Measurements from ENCODE around the gene SPTA1. TPM values are rescaled to one million over a fixed set of nuclear protein-coding genes. Genes with fewer than 3 reads are reported as not detected.

SPTA1 gene
- total and polyA plus RNA-seq, 2 of the 4 experiments (the other 2 are of a cell fraction): not detected

GRCh38 chr1:158654571-158654970, 31.9 kb downstream of the SPTA1 start:
- H3K4ac ChIP-seq (ENCODE audit: low read depth, low read length): no peak overlapping the region
- H4K20me1 ChIP-seq (ENCODE audit: insufficient read depth, low read length): no peaks in the 10 kb centered on the region

More at GRCh38 chr1:158654571-158654970, 31.9 kb downstream of the SPTA1 start:
- dilution Hi-C loops (cut with HindIII; ENCODE audit: low sequenced_read_pairs, unreplicated experiment) (no loop called here), intact Hi-C loops (cut with micrococcal nuclease) (no loop called here), in situ Hi-C loops (cut with MboI; ENCODE audit: low sequenced_read_pairs) (no loop called here)
- H3K4me1 ChIP-seq (ENCODE audit: control insufficient read depth, insufficient read depth, low read length): no peaks in the 10 kb centered on the region
- no peak overlapping the region for H2BK120ac ChIP-seq (ENCODE audit: low read depth, low read length)
- no peaks in the 10 kb centered on the region for H3K79me1 ChIP-seq (ENCODE audit: low read depth in 1 of 2, low read length in 2 of 2)
- no peak overlapping the region for H4K8ac ChIP-seq (ENCODE audit: low read depth in 2 of 2, low read length in 2 of 2)
- ChIA-PET POLR2A (ENCODE audit: unreplicated experiment) (no interaction called here), CTCF (no interaction called here)
- no peak for TF ChIP-seq CTCF (conservative IDR thresholded peaks at IDR 0.05; ENCODE audit: low read depth, low read length)
- TF ChIP-seq MAZ (IDR thresholded peaks at IDR 0.05; ENCODE audit: borderline replicate concordance, low read depth, low read length): no peak
- no peak for TF ChIP-seq CEBPB (IDR thresholded peaks at IDR 0.05; ENCODE audit: low read depth, low read length)
- no peak for TF ChIP-seq RAD21 (IDR thresholded peaks at IDR 0.05; ENCODE audit: low read length)
- TF ChIP-seq CHD1 (IDR thresholded peaks at IDR 0.05; ENCODE audit: low read depth, low read length): no peak
- TF ChIP-seq RCOR1 (IDR thresholded peaks at IDR 0.05; ENCODE audit: insufficient replicate concordance, low read length): no peak
- TF ChIP-seq FOS (IDR thresholded peaks at IDR 0.05; ENCODE audit: low read depth, low read length): no peak
- TF ChIP-seq MXI1 (IDR thresholded peaks at IDR 0.05; ENCODE audit: borderline replicate concordance, low read depth, low read length): no peak
- no peaks in the 10 kb centered on the region for H3K9me1 ChIP-seq (ENCODE audit: insufficient read depth, low read length)
- H3K36me3 ChIP-seq (ENCODE audit: control insufficient read depth, insufficient read depth, low read length): no peaks in the 10 kb centered on the region
- DNase-seq (no peak), ATAC-seq (ENCODE audit: low read depth) (no peak)
- no peak overlapping the region for H2BK5ac ChIP-seq (ENCODE audit: low read depth, low read length, poor library complexity, severe bottlenecking)
- H3K18ac ChIP-seq (ENCODE audit: low read depth, low read length): no peak overlapping the region
- H2BK15ac ChIP-seq (ENCODE audit: low read depth, low read length): no peak overlapping the region
- no peak overlapping the region for H2AFZ ChIP-seq (replicated peaks; ENCODE audit: low read length, poor library complexity)
- no peak overlapping the region for H2AK5ac ChIP-seq (ENCODE audit: low read depth, low read length)
- no peaks in the 10 kb centered on the region for H3K27me3 ChIP-seq (ENCODE audit: control insufficient read depth, insufficient read depth, low read length)
- no TSS peak for BruUV-seq (replicated peaks)
- H4K91ac ChIP-seq (ENCODE audit: insufficient read depth, low read depth, low read length): no peak overlapping the region
- no peak overlapping the region for H3K14ac ChIP-seq (replicated peaks; ENCODE audit: low read depth, low read length)
- H2AK9ac ChIP-seq (replicated peaks; ENCODE audit: low read depth, low read length, poor library complexity): no peak overlapping the region
- WGBS, 2 experiments (ENCODE audit: extremely low coverage in 2 of 2, insufficient read length in 1 of 2): no CpG with 5 or more reads among the region's 6 CpGs
- no peak overlapping the region for H3K27ac ChIP-seq (ENCODE audit: insufficient read depth, low read length)
- H3K4me2 ChIP-seq (ENCODE audit: low read depth, low read length): no peak overlapping the region
- no peak overlapping the region for H2BK20ac ChIP-seq (ENCODE audit: low read depth, low read length)
- no peak overlapping the region for H3K23ac ChIP-seq (ENCODE audit: low read depth, low read length)
- H3K56ac ChIP-seq (ENCODE audit: extremely low read depth, insufficient read depth, low read length): no peak overlapping the region
- no peak overlapping the region for H3K4me3 ChIP-seq (ENCODE audit: insufficient read depth, low read depth, low read length)
- no peak overlapping the region for H3K9ac ChIP-seq (ENCODE audit: low read depth, low read length)
- H3K9me3 ChIP-seq (ENCODE audit: control insufficient read depth, insufficient read depth, low read length): no peaks in the 10 kb centered on the region
- no peak overlapping the region for H4K5ac ChIP-seq (ENCODE audit: low read depth, low read length)

All from IMR-90 (cell line).